Measurements from ENCODE around the gene KCNJ6.

KCNJ6 gene

DNA sequence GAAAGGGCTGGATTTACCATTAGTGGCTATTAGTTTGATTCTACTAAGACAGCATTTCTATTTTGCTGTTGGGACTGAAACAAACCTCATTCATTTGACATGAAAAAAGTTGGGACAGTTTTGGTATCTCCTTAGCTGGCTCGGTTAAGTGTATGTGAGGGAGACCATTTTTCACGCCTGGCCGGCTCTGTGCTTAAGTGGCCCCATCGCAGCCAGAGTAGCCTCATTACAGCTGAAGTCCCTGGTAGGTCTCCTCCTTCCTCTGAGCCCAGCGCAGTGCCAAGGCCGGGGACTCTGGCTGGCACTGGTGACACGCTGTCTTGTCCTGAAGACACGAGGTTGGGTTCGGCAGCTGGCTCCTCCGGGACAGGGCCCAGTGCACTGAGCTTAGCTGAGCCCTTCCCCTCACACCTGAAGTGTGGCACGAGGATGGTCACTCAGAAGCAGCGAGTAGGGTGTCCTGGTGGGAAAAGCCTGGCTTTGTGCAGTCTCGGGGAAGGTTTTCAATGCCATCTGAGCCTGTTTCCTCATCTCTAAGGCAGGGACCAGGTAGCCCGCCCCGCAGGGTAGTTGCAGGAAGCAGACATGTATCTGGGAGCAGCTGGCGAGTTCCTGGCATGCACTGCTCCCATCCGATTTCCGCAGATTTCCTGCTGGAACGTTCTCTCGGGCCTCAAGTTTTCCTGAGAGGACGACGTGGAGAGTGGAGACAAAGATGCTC, 353.2 kb downstream of the KCNJ6 start:
- DNase-seq, result no peak

DNA sequence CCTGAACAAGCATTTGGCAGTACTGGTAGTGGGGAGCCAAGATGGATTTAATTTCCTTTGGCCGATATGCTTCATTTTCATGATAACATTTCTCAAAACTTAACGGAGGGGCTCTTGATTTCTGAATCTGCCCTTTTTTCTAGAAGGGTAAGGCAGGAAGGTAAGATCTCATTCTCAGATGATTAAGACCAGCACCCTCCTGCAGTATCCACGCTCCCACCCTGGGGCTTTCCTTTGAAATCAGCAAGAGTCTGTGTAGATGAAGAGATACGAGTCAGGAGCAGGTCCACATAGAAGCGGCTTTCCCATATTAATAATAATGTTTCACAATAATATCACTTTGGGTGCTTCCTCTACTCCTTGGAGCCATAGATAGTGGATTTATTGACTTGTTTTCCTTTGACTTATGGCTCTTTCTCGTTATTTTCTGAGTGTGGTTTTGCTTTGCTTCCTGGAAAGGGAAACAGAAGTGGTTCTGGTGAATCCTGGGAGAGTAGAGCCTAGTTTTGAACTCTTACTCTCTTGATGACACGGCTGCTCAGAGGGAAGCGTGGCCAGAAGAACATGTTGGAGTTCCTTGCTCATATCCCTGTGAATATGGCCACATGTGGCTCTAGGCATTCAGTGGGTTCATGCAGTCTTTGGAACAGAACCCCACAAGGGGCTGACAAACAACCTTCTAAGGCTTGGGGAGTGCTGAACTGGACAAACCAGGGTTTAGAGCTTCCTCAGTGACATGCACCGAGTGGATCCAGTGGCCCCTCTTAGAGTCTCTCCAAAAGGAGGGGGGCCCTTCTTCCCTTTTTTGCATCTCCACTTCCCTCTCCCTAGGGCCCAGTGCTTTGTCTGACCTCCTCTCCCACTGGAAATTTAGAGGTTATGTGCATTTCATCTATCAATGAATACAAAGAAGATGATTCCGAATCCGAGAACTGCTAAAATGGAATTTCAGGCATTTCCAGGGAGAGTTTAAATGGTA, 354.0 kb downstream of the KCNJ6 start:
- no peak for DNase-seq

DNA sequence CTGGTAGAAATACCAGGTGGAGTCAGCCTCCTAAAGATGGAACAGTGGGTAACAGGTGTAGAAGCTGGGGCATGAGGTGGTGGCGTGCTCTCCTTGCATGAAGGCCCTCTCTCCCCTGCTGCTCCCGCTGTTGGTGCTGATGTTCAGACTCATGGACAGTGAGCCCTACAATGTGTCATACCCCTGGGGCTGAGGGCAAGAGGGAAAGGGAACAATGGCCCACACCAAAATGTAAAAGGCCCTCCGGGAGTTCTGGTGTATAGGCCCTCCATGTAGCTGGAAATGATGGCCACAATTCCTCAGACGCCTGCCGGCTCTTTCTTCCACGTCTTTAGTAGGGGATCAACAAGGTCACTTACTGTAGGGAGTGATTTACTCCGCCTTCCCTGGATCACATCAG, 354.8 kb downstream of the KCNJ6 start:
- DNase-seq, result no peak

DNA sequence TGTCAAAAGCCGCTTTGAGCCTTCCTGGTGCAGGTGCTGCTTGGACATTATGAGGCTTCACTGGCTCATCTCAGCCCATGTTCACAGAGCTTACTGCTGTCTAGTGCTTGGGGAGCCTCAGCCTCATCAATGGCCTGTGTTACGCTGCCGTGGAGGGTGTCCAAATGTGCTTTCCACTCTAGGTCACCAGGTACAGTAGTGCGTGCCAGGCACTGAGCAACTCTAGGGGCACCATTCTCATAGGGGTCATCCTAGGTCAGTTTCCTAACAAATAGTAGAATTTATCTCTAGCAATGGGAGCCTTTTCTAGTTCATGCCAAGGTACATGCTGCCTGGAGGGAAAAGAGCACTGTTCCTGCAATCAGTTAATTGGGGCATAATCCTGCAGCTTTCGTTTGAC, 355.9 kb downstream of the KCNJ6 start:
- no peak for DNase-seq

DNA sequence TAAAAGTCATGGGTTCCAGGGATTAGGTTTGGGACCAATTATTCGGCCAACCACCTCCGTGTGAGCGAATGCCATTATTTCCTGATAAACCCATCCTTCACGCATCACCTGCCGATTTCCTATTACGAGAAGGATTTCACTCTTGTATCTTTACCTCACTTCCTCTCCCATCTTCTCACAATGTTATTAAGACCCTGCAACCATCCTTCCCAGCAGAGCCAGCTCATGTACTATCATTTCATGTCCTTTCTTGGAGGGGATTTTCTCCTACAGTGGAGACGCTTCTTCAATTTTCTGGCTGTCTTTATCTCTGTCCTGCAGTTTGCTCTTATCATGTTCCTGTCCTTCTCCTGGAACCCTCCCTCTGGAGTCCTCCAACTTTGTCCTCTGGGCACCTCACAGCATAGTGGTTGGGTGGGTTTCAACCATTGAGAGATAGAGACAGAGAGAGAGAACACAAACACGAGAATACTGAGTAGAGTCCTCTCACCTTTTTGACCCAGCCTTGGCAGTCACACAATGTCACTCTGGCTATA, 357.5 kb downstream of the KCNJ6 start:
- DNase-seq, result no peak

Measured in activated effector memory CD4-positive, alpha-beta T cell treated with Interleukin-2 at 50 U/mL for 16 hours (primary cell).